GM12801 (cell line): ENCODE measurements around the gene KRTAP9-8.
"Not testable (repeated sequence)": the region's sequence is repeated elsewhere in the genome, so short reads cannot be mapped to it uniquely, and the experiment has no call there.

ENCODE experiments used
- CTCF ChIP-seq: IDR thresholded peaks from one replicate; pipeline ENCODE4 v1.5.1; 2011; ENCODE audit warnings: control low read depth; ENCODE audit not compliant: insufficient read length; ENCODE audit errors: extremely low read depth

The KRTAP9-8 gene

GRCh38 chr17:41215681-41216080 lies 22.1 kb upstream of the KRTAP9-8 start:
- no peak for TF ChIP-seq CTCF

GRCh38 chr17:41223821-41224220 lies 14.0 kb upstream of the KRTAP9-8 start:
- no peak for TF ChIP-seq CTCF

GRCh38 chr17:41226051-41226450 lies 11.7 kb upstream of the KRTAP9-8 start:
- no peak for TF ChIP-seq CTCF

- not testable (repeated sequence) for TF ChIP-seq CTCF
Observed at GRCh38 chr17:41226598-41227095, 11.2 kb upstream of the KRTAP9-8 start, which contains the start of gene KRTAP9-2. KRTAP9-2 (plus strand) TSS chr17:41226648; CDS start chr17:41226655, 7 bp downstream.

GRCh38 chr17:41230094-41230493 lies 7.7 kb upstream of the KRTAP9-8 start:
- TF ChIP-seq CTCF = no peak

- TF ChIP-seq CTCF = no peak
Observed at GRCh38 chr17:41231731-41232130, 6.1 kb upstream of the KRTAP9-8 start.

- TF ChIP-seq CTCF = not testable (repeated sequence)
Observed at GRCh38 chr17:41232399-41233105, 5.2 kb upstream of the KRTAP9-8 start, which contains the start of gene KRTAP9-3. KRTAP9-3 (plus strand) TSS chr17:41232449; CDS start chr17:41232502, 53 bp downstream.
